Measurements from ENCODE around the gene FANCL.

DNA sequence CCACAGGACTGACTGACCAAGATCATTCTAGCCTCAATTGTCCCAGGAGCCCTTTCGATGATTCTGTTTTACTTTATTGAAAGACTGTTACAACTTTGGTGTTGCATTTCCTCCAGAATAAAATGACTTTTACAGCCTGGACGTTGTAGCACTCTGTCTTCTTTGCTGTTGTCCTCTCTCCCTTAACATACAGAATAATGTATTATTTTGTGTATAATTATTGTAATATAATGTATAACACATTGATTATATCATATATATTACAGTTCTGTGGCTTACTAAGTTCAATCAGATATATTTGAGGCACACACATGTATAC is 380 bp upstream of the FANCL start:
- TF ChIP-seq POLR2AphosphoS5 (IDR thresholded peaks at IDR 0.05), result no peak
- TF ChIP-seq, protein P1, sequence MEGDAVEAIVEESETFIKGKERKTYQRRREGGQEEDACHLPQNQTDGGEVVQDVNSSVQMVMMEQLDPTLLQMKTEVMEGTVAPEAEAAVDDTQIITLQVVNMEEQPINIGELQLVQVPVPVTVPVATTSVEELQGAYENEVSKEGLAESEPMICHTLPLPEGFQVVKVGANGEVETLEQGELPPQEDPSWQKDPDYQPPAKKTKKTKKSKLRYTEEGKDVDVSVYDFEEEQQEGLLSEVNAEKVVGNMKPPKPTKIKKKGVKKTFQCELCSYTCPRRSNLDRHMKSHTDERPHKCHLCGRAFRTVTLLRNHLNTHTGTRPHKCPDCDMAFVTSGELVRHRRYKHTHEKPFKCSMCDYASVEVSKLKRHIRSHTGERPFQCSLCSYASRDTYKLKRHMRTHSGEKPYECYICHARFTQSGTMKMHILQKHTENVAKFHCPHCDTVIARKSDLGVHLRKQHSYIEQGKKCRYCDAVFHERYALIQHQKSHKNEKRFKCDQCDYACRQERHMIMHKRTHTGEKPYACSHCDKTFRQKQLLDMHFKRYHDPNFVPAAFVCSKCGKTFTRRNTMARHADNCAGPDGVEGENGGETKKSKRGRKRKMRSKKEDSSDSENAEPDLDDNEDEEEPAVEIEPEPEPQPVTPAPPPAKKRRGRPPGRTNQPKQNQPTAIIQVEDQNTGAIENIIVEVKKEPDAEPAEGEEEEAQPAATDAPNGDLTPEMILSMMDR (IDR thresholded peaks at IDR 0.05), result no peak
